Fibroblast of lung (primary cell): Measurements from ENCODE around the gene CCDC194. TPM values are rescaled to one million over a fixed set of nuclear protein-coding genes. Genes with fewer than 3 reads are reported as not detected.

Source experiments
- DNase-seq, 2 donors: peaks; one replicate each; pipeline versions ENCODE4 v3.0.0 to v3.0.0-alpha.2; 2010; ENCODE audit warnings: low read depth in 2 of 2
- H2AFZ ChIP-seq: 2 replicates; pipeline ENCODE4 v1.5.1; 2012; ENCODE audit warnings: low read length, control low read depth, inconsistent platforms
- H3K27ac ChIP-seq: 2 replicates; pipeline ENCODE4 v1.5.1; 2011; ENCODE audit warnings: low read length, control low read depth; ENCODE audit not compliant: insufficient read depth
- H3K27me3 ChIP-seq: 2 replicates; pipeline ENCODE4 v1.5.1; 2011; ENCODE audit warnings: mild to moderate bottlenecking, low read length; ENCODE audit not compliant: control insufficient read depth, insufficient read depth
- H3K36me3 ChIP-seq: 2 replicates; pipeline ENCODE4 v1.5.1; 2011; ENCODE audit warnings: low read length; ENCODE audit not compliant: control insufficient read depth, insufficient read depth
- H3K4me1 ChIP-seq: 2 replicates; pipeline ENCODE4 v1.5.1; 2011; ENCODE audit warnings: low read length; ENCODE audit not compliant: control insufficient read depth, insufficient read depth; ENCODE audit errors: extremely low read depth
- H3K4me2 ChIP-seq: 2 replicates; pipeline ENCODE4 v1.5.1; 2011; ENCODE audit warnings: low read length, control low read depth; ENCODE audit not compliant: insufficient read depth; ENCODE audit errors: extremely low read depth
- H3K4me3 ChIP-seq, 4 experiments: fragments of 200-600 bp in 1 of 4; sonication (generic) in 1 of 4; replicated peaks in 1 of 4; 2 replicates each; pipeline ENCODE4 v1.5.1; 2011 to 2016; ENCODE audit warnings: low read length in 4 of 4, low read depth in 3 of 4, mild to moderate bottlenecking in 3 of 4, control low read depth in 2 of 4, inconsistent platforms in 1 of 4, mixed read lengths in 1 of 4; ENCODE audit not compliant: insufficient read depth in 1 of 4; ENCODE audit errors: control extremely low read depth in 1 of 4
- H3K79me2 ChIP-seq: 2 replicates; pipeline ENCODE4 v1.5.1; 2012; ENCODE audit warnings: mild to moderate bottlenecking, low read length, inconsistent platforms; ENCODE audit not compliant: control insufficient read depth, insufficient read depth
- H3K9ac ChIP-seq: 2 replicates; pipeline ENCODE4 v1.5.1; 2011; ENCODE audit warnings: mild to moderate bottlenecking, low read length, control low read depth; ENCODE audit not compliant: insufficient read depth
- H3K9me3 ChIP-seq: 2 replicates; pipeline ENCODE4 v1.5.1; 2012; ENCODE audit warnings: low read depth, low read length; ENCODE audit not compliant: control insufficient read depth, insufficient read depth
- H4K20me1 ChIP-seq: 2 replicates; pipeline ENCODE4 v1.5.1; 2011; ENCODE audit warnings: low read length; ENCODE audit not compliant: control insufficient read depth, insufficient read depth; ENCODE audit errors: extremely low read depth
- EZH2 ChIP-seq: IDR thresholded peaks from 2 replicates; pipeline ENCODE4 v1.5.1; 2012; ENCODE audit warnings: low read length, control low read depth, mild to moderate bottlenecking; ENCODE audit errors: missing control alignments
- polyA plus RNA-seq, 2 donors: library from polyadenylated mRNA; depleted of rRNA in 1 of 2; stranded (reverse) in 1 of 2; unstranded in 1 of 2; fragments of >200 nt; gene quantifications; 2 replicates each; pipeline ENCODE4 v1.2.1, GENCODE V29; 2011 to 2012; ENCODE audit warnings: missing spikeins in 1 of 2
- total RNA-seq: library from RNA; depleted of rRNA; stranded (reverse); fragments of >200 nt; gene quantifications from 2 replicates; pipeline ENCODE4 v1.2.1, GENCODE V29; 2014
- TF ChIP-seq, protein P1 (sequence below), 2 donors: IDR thresholded peaks in 1 of 2; conservative IDR thresholded peaks in 1 of 2; 1 replicate in 1 of 2; 2 replicates in 1 of 2; pipeline ENCODE4 v1.5.1; 2011 to 2012; ENCODE audit warnings: low read length in 2 of 2, control low read depth in 1 of 2, inconsistent platforms in 1 of 2, low read depth in 1 of 2, mild to moderate bottlenecking in 1 of 2

CCDC194 gene
- total and polyA plus RNA-seq, 2 donors (not counting 1 experiment from before 2014, with no cell fraction given): not detected

DNA sequence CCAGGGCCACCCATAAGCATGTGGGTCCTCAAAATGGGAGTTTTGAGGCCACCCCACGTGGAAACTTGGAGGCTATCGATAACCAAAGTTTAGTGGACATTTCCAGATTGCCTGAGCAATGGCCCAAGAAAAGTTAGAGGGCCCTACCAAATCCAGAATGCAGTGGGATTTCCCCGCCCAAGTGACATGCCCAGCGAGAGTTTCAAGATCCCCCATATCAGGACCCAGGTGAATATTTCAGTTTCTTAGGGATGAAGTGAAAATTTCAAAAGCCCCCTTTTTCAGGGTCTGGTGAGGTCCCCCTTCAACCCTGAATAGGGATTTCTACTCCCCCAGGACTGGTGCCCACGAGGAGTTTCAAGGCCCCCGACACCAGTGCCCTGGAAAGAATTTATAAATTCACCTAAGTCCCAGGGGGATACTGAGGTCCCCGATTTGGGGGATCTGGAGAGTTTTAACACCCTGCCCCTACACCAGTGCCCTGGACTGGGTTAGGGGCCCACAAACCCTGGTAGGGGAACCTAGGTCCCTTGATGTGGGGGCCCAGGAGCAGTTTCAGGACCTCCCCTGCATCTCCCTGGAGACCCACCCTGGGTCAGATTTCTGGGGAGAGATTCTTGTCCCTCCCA is 10.7 kb upstream of the CCDC194 start:
- Histone ChIP-seq H3K4me2 (no peak overlapping the region), H2AFZ (no peak overlapping the region), H3K27ac (no peak overlapping the region), H3K9me3 (no peaks in the 10 kb centered on the region), H3K4me1 (no peaks in the 10 kb centered on the region), H3K9ac (no peak overlapping the region), H3K27me3 (no peaks in the 10 kb centered on the region), H3K79me2 (no peaks in the 10 kb centered on the region), H3K36me3 (no peaks in the 10 kb centered on the region), H3K4me3 (no peak overlapping the region), H4K20me1 (no peaks in the 10 kb centered on the region)
- no peak for DNase-seq
- TF ChIP-seq, protein P1, sequence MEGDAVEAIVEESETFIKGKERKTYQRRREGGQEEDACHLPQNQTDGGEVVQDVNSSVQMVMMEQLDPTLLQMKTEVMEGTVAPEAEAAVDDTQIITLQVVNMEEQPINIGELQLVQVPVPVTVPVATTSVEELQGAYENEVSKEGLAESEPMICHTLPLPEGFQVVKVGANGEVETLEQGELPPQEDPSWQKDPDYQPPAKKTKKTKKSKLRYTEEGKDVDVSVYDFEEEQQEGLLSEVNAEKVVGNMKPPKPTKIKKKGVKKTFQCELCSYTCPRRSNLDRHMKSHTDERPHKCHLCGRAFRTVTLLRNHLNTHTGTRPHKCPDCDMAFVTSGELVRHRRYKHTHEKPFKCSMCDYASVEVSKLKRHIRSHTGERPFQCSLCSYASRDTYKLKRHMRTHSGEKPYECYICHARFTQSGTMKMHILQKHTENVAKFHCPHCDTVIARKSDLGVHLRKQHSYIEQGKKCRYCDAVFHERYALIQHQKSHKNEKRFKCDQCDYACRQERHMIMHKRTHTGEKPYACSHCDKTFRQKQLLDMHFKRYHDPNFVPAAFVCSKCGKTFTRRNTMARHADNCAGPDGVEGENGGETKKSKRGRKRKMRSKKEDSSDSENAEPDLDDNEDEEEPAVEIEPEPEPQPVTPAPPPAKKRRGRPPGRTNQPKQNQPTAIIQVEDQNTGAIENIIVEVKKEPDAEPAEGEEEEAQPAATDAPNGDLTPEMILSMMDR (conservative IDR thresholded peaks at IDR 0.05 in 1 of 2, IDR thresholded peaks at IDR 0.05 in 1 of 2; ENCODE audit: low read depth in 1 of 2, low read length in 2 of 2): no peak
- TF ChIP-seq EZH2: no peak

DNA sequence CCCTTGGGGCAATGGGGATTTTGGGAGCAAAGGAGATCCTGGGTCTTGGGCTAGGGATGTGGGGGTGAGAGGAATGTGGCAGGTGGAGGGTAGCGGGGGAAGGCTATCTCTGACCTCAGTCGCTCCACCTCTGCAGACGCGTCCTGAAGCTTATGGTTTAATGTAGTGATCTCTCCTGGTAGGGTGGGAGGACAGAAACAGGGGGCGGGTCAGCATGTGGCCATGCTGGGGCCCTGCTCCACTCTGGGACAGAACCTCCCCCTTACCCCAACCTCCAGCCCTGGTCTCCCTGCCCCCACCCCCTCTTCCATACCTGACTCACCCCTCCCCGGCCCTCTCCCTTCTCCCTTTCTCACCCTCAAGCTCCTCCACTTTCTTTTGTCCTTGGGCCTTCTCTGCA is 10.0 kb upstream of the CCDC194 start:
- no peaks in the 10 kb centered on the region for H3K4me1 ChIP-seq
- no peak overlapping the region for H2AFZ ChIP-seq
- no peaks in the 10 kb centered on the region for H3K27me3 ChIP-seq
- no peak overlapping the region for H3K4me3 ChIP-seq
- H3K36me3 ChIP-seq: no peaks in the 10 kb centered on the region
- no peak overlapping the region for H3K9ac ChIP-seq
- no peaks in the 10 kb centered on the region for H4K20me1 ChIP-seq
- H3K9me3 ChIP-seq: no peaks in the 10 kb centered on the region
- no peak for DNase-seq
- no peak overlapping the region for H3K4me2 ChIP-seq
- TF ChIP-seq, protein P1 (conservative IDR thresholded peaks at IDR 0.05 in 1 of 2, IDR thresholded peaks at IDR 0.05 in 1 of 2; ENCODE audit: low read depth in 1 of 2, low read length in 2 of 2): no peak
- H3K79me2 ChIP-seq: no peaks in the 10 kb centered on the region
- no peak overlapping the region for H3K27ac ChIP-seq

DNA sequence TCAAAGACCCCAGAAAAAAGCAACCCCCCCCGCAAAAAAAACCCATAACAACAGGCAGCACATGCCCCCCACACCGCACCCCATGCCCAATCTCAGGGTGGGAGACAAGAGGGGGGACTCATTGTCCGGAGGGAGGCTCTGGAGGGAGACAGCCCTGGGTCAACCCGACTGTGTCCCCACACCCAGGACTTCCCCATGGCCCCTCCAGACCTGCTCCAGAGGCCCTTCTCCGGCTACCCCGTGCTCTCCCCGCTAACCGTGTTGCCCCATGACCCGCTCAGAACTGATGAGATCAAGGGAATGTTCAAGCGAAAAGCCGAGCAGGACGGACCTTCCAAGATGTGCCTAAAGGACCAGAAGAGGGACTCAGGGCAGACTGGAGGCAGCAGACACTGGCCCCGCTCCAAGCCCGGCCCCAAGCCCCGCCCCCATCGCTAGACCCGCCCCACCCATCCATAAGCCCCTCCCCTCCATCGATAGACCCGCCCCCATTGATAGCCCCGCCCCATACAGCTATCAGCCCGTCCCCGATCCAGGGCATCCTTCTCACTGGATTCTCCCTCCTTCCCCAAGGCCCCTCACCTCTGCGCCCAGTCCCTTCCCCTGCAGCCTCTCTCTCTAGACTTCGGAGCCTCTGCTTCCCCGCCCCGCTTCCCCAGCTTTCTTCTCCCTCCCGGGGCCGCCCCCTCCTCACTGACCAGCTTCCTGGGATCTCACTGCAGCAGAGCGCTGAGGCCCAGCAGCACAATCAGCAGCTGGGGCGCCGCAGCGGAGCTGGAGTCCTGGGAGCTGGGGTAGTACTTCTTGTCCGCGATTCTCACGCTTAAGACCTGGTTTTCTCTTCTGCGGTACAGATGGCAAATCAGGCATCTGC is 9.2 kb upstream of the CCDC194 start:
- no peaks in the 10 kb centered on the region for H3K27me3 ChIP-seq
- H3K36me3 ChIP-seq: no peaks in the 10 kb centered on the region
- H3K4me2 ChIP-seq: no peak overlapping the region
- no peak overlapping the region for H3K27ac ChIP-seq
- DNase-seq: no peak
- no peaks in the 10 kb centered on the region for H3K79me2 ChIP-seq
- no peak overlapping the region for H3K9ac ChIP-seq
- TF ChIP-seq EZH2: no peak
- TF ChIP-seq, protein P1 (conservative IDR thresholded peaks at IDR 0.05 in 1 of 2, IDR thresholded peaks at IDR 0.05 in 1 of 2; ENCODE audit: low read depth in 1 of 2, low read length in 2 of 2): no peak
- H3K9me3 ChIP-seq: no peaks in the 10 kb centered on the region
- H3K4me3 ChIP-seq: no peak overlapping the region
- no peaks in the 10 kb centered on the region for H3K4me1 ChIP-seq
- H4K20me1 ChIP-seq: no peaks in the 10 kb centered on the region
- no peak overlapping the region for H2AFZ ChIP-seq
